ENCODE measurements around the gene ENO3.
A peak's percentile ranks its signal among the peaks of the same experiment; 100 is the strongest.

Gene ENO3

GRCh38 chr17:4978726-4979125 is 27.8 kb downstream of the ENO3 start:
- no peak overlapping the region for H3K4me2 ChIP-seq (ENCODE audit: low read depth, low read length, poor library complexity, severe bottlenecking)
- peaks cover 8% of the 10 kb centered on the region; the same call in 1 of the 2 replicates for H3K36me3 ChIP-seq (ENCODE audit: insufficient read depth, low read length)
- H2AFZ ChIP-seq (ENCODE audit: low read length): no peak overlapping the region
- H4K20me1 ChIP-seq (ENCODE audit: insufficient read depth, low read length, poor library complexity, severe bottlenecking): no peaks in the 10 kb centered on the region
- no peaks in the 10 kb centered on the region for H3K9me2 ChIP-seq (replicated peaks; ENCODE audit: low read depth, low read length)
- H3K9me3 ChIP-seq (ENCODE audit: insufficient read depth, low read depth, low read length): no peaks in the 10 kb centered on the region
- no peak for TF ChIP-seq EZH2phosphoT487 (IDR thresholded peaks at IDR 0.05; ENCODE audit: borderline replicate concordance)
- TF ChIP-seq, protein P1, sequence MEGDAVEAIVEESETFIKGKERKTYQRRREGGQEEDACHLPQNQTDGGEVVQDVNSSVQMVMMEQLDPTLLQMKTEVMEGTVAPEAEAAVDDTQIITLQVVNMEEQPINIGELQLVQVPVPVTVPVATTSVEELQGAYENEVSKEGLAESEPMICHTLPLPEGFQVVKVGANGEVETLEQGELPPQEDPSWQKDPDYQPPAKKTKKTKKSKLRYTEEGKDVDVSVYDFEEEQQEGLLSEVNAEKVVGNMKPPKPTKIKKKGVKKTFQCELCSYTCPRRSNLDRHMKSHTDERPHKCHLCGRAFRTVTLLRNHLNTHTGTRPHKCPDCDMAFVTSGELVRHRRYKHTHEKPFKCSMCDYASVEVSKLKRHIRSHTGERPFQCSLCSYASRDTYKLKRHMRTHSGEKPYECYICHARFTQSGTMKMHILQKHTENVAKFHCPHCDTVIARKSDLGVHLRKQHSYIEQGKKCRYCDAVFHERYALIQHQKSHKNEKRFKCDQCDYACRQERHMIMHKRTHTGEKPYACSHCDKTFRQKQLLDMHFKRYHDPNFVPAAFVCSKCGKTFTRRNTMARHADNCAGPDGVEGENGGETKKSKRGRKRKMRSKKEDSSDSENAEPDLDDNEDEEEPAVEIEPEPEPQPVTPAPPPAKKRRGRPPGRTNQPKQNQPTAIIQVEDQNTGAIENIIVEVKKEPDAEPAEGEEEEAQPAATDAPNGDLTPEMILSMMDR (conservative IDR thresholded peaks at IDR 0.05; ENCODE audit: low read length): no peak
- no peak overlapping the region for H3K9ac ChIP-seq (ENCODE audit: low read depth, low read length, poor library complexity, severe bottlenecking)
- no peak overlapping the region for H3K4me3 ChIP-seq (ENCODE audit: low read length, poor library complexity, severe bottlenecking)
- peaks cover 5% of the 10 kb centered on the region for H3K4me1 ChIP-seq (ENCODE audit: insufficient read depth, low read length, poor library complexity, severe bottlenecking)
- H3F3A ChIP-seq (ENCODE audit: low read depth): no peaks in the 10 kb centered on the region
- no peaks in the 10 kb centered on the region for H3K27me3 ChIP-seq (ENCODE audit: insufficient read depth, low read length, poor library complexity, severe bottlenecking)
- H3K79me2 ChIP-seq (ENCODE audit: insufficient read depth, low read length): no peaks in the 10 kb centered on the region

GRCh38 chr17:4980644-4981216 is 29.8 kb downstream of the ENO3 start:
- Histone ChIP-seq H3K36me3 (ENCODE audit: insufficient read depth, low read length) (peaks cover 8% of the 10 kb centered on the region; the same call in 1 of the 2 replicates), H3K4me1 (ENCODE audit: insufficient read depth, low read length, poor library complexity, severe bottlenecking) (peaks cover 7% of the 10 kb centered on the region), H3K79me2 (ENCODE audit: insufficient read depth, low read length) (peaks cover under 1% of the 10 kb centered on the region; the same call in 1 of the 2 replicates), H4K20me1 (ENCODE audit: insufficient read depth, low read length, poor library complexity, severe bottlenecking) (no peaks in the 10 kb centered on the region), H3K9me2 (replicated peaks; ENCODE audit: low read depth, low read length) (no peaks in the 10 kb centered on the region), H2AFZ (ENCODE audit: low read length) (no peak overlapping the region), H3K27me3 (ENCODE audit: insufficient read depth, low read length, poor library complexity, severe bottlenecking) (no peaks in the 10 kb centered on the region), H3K4me3 (ENCODE audit: low read length, poor library complexity, severe bottlenecking) (no peak overlapping the region), H3F3A (ENCODE audit: low read depth) (no peaks in the 10 kb centered on the region), H3K4me2 (ENCODE audit: low read depth, low read length, poor library complexity, severe bottlenecking) (peak overlapping the region; percentile 21), H3K9ac (ENCODE audit: low read depth, low read length, poor library complexity, severe bottlenecking) (no peak overlapping the region), H3K9me3 (ENCODE audit: insufficient read depth, low read depth, low read length) (no peaks in the 10 kb centered on the region)
- TF ChIP-seq, protein P1 (conservative IDR thresholded peaks at IDR 0.05; ENCODE audit: low read length): peak; percentile 81
- no peak for TF ChIP-seq EZH2phosphoT487 (IDR thresholded peaks at IDR 0.05; ENCODE audit: borderline replicate concordance)

DNA sequence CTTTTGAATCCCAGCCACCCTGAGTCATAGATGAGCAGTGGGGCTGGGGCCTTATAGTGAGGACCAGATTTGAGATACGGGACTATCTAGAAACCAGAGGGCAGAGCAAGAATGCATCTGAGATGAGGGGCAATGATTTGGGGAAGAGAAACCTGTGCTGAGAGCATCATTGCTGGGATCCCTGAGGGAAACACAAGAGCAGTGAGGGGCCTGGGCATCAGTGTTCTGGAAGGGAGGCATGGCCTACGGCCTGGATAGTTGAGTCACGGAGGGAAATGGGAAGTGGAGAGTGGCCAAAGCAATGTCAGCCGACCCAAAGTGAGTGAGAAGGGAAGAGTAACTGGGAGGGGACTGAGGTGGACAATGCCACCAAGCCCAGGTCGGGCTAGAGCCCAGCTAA is 31.4 kb downstream of the ENO3 start:
- Histone ChIP-seq H3K4me2 (ENCODE audit: low read depth, low read length, poor library complexity, severe bottlenecking) (no peak overlapping the region), H3K9me2 (replicated peaks; ENCODE audit: low read depth, low read length) (no peaks in the 10 kb centered on the region), H3K27me3 (ENCODE audit: insufficient read depth, low read length, poor library complexity, severe bottlenecking) (no peaks in the 10 kb centered on the region), H3K9ac (ENCODE audit: low read depth, low read length, poor library complexity, severe bottlenecking) (no peak overlapping the region), H3K4me3 (ENCODE audit: low read length, poor library complexity, severe bottlenecking) (no peak overlapping the region), H2AFZ (ENCODE audit: low read length) (no peak overlapping the region), H3K9me3 (ENCODE audit: insufficient read depth, low read depth, low read length) (no peaks in the 10 kb centered on the region), H3K79me2 (ENCODE audit: insufficient read depth, low read length) (peaks cover 13% of the 10 kb centered on the region; the same call in 1 of the 2 replicates), H3F3A (ENCODE audit: low read depth) (no peaks in the 10 kb centered on the region), H3K36me3 (ENCODE audit: insufficient read depth, low read length) (peaks cover 5% of the 10 kb centered on the region; the same call in 1 of the 2 replicates), H4K20me1 (ENCODE audit: insufficient read depth, low read length, poor library complexity, severe bottlenecking) (no peaks in the 10 kb centered on the region), H3K4me1 (ENCODE audit: insufficient read depth, low read length, poor library complexity, severe bottlenecking) (peaks cover 19% of the 10 kb centered on the region)
- TF ChIP-seq, protein P1 (conservative IDR thresholded peaks at IDR 0.05; ENCODE audit: low read length): no peak
- no peak for TF ChIP-seq EZH2phosphoT487 (IDR thresholded peaks at IDR 0.05; ENCODE audit: borderline replicate concordance)
